ENCODE data around the gene UQCR11. TPM values are rescaled to one million over a fixed set of nuclear protein-coding genes. Genes with fewer than 3 reads are reported as not detected.

The UQCR11 gene
- total and polyA plus RNA-seq, 2 experiments from 2014 or later, result 56.6 to 684 TPM

- 95% methylated on average over 15 of the region's 20 CpGs for WGBS (ENCODE audit: low lambda C conversion rate, missing lambda C conversion rate)
- H3K9me3 ChIP-seq (ENCODE audit: low read depth), result no peaks in the 10 kb centered on the region
- no peaks in the 10 kb centered on the region for H3K27me3 ChIP-seq
- no peaks in the 10 kb centered on the region for H4K20me1 ChIP-seq (ENCODE audit: insufficient read depth, poor library complexity, severe bottlenecking)
- peaks cover 10% of the 10 kb centered on the region for H3K4me1 ChIP-seq (ENCODE audit: insufficient read depth)
- no peak overlapping the region for H3K4me3 ChIP-seq
- H3K27ac ChIP-seq, result no peak overlapping the region
- H3K9me2 ChIP-seq (replicated peaks; ENCODE audit: insufficient read depth), result no peaks in the 10 kb centered on the region
- no peak overlapping the region for H2AFZ ChIP-seq
- TF ChIP-seq EZH2phosphoT487 (IDR thresholded peaks at IDR 0.05; ENCODE audit: low read depth, severe bottlenecking, unreplicated experiment) (no peak), EZH2 (IDR thresholded peaks at IDR 0.05; ENCODE audit: borderline replicate concordance) (no peak)
- TF ChIP-seq, protein P1, sequence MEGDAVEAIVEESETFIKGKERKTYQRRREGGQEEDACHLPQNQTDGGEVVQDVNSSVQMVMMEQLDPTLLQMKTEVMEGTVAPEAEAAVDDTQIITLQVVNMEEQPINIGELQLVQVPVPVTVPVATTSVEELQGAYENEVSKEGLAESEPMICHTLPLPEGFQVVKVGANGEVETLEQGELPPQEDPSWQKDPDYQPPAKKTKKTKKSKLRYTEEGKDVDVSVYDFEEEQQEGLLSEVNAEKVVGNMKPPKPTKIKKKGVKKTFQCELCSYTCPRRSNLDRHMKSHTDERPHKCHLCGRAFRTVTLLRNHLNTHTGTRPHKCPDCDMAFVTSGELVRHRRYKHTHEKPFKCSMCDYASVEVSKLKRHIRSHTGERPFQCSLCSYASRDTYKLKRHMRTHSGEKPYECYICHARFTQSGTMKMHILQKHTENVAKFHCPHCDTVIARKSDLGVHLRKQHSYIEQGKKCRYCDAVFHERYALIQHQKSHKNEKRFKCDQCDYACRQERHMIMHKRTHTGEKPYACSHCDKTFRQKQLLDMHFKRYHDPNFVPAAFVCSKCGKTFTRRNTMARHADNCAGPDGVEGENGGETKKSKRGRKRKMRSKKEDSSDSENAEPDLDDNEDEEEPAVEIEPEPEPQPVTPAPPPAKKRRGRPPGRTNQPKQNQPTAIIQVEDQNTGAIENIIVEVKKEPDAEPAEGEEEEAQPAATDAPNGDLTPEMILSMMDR (IDR thresholded peaks at IDR 0.05; ENCODE audit: poor library complexity), result no peak
- no peak for DNase-seq (ENCODE audit: low spot score)
- peaks cover 12% of the 10 kb centered on the region for H3K79me2 ChIP-seq
- no peak overlapping the region for H3K4me2 ChIP-seq
- no peaks in the 10 kb centered on the region for H3K36me3 ChIP-seq (replicated peaks; ENCODE audit: insufficient read depth, low read depth)
Measured at GRCh38 chr19:1630012-1630411, 24.8 kb upstream of the UQCR11 start.

GRCh38 chr19:1629256-1629808 is 24.1 kb upstream of the UQCR11 start:
- Histone ChIP-seq H3K36me3 (replicated peaks; ENCODE audit: insufficient read depth, low read depth) (no peaks in the 10 kb centered on the region), H3K79me2 (peaks cover 11% of the 10 kb centered on the region)
- WGBS (ENCODE audit: low lambda C conversion rate, missing lambda C conversion rate), result 98% methylated on average over 22 of the region's 24 CpGs

DNA sequence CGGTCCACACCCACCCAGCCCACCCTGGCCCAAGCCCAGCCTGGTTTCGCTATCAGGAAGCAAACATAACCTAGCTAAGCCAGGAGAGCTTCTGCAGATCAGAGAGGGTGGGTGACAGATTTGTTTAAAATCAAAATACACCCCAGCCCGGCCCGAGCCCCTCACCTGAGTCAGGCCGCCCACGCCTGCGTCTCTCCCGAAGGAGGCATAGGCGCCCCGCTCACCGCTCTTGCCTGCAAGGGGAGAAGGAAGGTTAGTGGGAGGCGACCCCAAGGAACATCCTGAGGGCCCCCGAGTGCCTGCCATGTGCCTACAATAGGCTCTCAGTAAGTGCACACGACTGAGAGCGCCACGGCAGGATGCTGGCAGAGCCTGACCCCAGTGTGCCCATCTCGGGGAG is 21.9 kb upstream of the UQCR11 start:
- WGBS (ENCODE audit: low lambda C conversion rate, missing lambda C conversion rate), result 96% methylated on average over 15 of the region's 17 CpGs
- no peak overlapping the region for H3K4me2 ChIP-seq
- no peaks in the 10 kb centered on the region for H3K9me2 ChIP-seq (replicated peaks; ENCODE audit: insufficient read depth)
- no peak overlapping the region for H3K27ac ChIP-seq
- no peaks in the 10 kb centered on the region for H3K36me3 ChIP-seq (replicated peaks; ENCODE audit: insufficient read depth, low read depth)
- no peak overlapping the region for H2AFZ ChIP-seq
- no peak for DNase-seq (ENCODE audit: low spot score)
- H3K9me3 ChIP-seq (ENCODE audit: low read depth), result no peaks in the 10 kb centered on the region
- H3K4me1 ChIP-seq (ENCODE audit: insufficient read depth), result no peaks in the 10 kb centered on the region
- no peak for TF ChIP-seq EZH2 (IDR thresholded peaks at IDR 0.05; ENCODE audit: borderline replicate concordance)
- TF ChIP-seq, protein P1 (IDR thresholded peaks at IDR 0.05; ENCODE audit: poor library complexity), result no peak
- TF ChIP-seq EZH2phosphoT487 (IDR thresholded peaks at IDR 0.05; ENCODE audit: low read depth, severe bottlenecking, unreplicated experiment), result no peak
- no peaks in the 10 kb centered on the region for H4K20me1 ChIP-seq (ENCODE audit: insufficient read depth, poor library complexity, severe bottlenecking)
- peaks cover 6% of the 10 kb centered on the region for H3K79me2 ChIP-seq
- no peak overlapping the region for H3K4me3 ChIP-seq
- no peaks in the 10 kb centered on the region for H3K27me3 ChIP-seq

More at GRCh38 chr19:1629256-1629808, 24.1 kb upstream of the UQCR11 start:
- Histone ChIP-seq H3K4me2 (no peak overlapping the region), H3K27me3 (no peaks in the 10 kb centered on the region), H4K20me1 (ENCODE audit: insufficient read depth, poor library complexity, severe bottlenecking) (no peaks in the 10 kb centered on the region), H3K27ac (no peak overlapping the region), H2AFZ (no peak overlapping the region), H3K9me2 (replicated peaks; ENCODE audit: insufficient read depth) (no peaks in the 10 kb centered on the region), H3K9me3 (ENCODE audit: low read depth) (no peaks in the 10 kb centered on the region), H3K4me3 (no peak overlapping the region), H3K4me1 (ENCODE audit: insufficient read depth) (peaks cover 10% of the 10 kb centered on the region)
- TF ChIP-seq, protein P1 (IDR thresholded peaks at IDR 0.05; ENCODE audit: poor library complexity), result no peak
- no peak for TF ChIP-seq EZH2 (IDR thresholded peaks at IDR 0.05; ENCODE audit: borderline replicate concordance)
- no peak for DNase-seq (ENCODE audit: low spot score)

All from hepatocyte (in vitro differentiated cells).